ENCODE data around the gene PHACTR1. TPM values are rescaled to one million over a fixed set of nuclear protein-coding genes. Genes with fewer than 3 reads are reported as not detected.

The PHACTR1 gene
- total RNA-seq, 1 donor from 2014 or later = 4.3 TPM

GRCh38 chr6:13063300-13063918, 346.8 kb downstream of the PHACTR1 start:
- intact Hi-C loops (cut with micrococcal nuclease) = no loop called here

GRCh38 chr6:13065581-13065980, 349.0 kb downstream of the PHACTR1 start:
- intact Hi-C loops (cut with micrococcal nuclease) = no loop called here

DNA sequence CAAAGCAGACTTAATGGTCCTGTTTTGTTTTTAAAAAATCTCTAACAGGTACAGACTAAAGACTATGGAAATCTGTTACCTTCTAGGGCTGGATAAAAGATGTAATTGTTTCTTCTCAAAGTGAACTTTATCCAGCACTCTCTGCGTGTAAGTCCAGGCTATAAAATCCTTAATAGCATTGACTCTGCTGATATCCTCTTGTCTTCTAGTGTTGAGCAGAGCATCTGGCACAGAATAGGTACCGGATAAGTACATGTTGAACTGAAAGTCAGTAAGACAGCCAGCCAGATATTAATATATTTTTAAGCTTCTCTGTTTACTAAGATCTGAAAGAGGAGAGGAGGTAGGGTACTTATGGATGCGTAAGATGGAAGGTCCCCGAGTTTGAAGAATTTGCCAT, 349.5 kb downstream of the PHACTR1 start:
- intact Hi-C loops (cut with micrococcal nuclease) = no loop called here

DNA sequence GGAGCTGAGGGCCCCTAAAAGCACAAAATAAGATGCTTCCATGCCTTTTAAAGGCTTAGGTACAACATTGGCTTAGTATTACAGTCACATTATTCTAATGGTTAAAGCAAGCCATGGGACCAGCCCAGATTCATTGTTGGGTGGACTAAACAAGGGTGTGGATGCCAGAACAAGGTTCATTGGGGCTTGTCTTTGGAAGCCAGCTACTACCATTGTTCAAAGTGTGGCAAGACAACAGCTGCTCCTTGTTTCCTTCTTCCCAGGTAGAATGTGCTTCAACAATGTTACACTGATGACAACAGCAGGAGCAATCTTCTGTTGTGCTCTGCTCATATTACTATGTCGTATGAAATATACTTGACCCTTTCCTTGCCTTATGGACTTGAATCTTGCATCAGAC, 350.3 kb downstream of the PHACTR1 start:
- intact Hi-C loops (cut with micrococcal nuclease) = no loop called here

DNA sequence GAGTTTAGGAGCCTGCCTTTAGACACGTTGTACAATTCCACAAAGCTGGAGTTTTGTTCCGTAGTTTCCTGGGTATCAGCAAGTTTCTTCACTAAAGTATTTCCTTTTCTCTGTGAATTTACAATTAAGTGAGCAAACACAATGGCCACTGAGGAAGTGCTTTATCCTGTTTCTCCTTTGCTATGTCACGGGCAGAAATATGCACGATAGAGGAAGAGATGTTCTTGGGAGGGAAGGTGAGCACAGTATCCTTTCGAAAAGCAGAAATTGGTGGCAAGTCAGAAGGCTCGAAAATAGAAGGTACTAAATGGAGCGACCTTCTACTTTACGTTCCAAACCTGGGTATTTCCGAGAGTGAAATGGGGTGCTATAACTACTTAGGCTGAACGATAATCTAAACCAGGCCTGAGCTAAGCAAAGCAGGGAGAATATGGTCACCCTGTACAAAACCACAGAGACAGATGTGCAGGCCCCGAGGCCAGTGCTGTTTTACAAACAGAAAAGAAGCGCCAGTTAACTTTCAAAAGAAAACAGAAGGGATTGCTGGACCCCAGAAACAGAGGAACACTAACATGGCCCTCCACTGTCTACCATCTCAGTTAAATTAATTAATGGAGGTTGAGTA, 352.1 kb downstream of the PHACTR1 start:
- intact Hi-C loops (cut with micrococcal nuclease) = no loop called here

DNA sequence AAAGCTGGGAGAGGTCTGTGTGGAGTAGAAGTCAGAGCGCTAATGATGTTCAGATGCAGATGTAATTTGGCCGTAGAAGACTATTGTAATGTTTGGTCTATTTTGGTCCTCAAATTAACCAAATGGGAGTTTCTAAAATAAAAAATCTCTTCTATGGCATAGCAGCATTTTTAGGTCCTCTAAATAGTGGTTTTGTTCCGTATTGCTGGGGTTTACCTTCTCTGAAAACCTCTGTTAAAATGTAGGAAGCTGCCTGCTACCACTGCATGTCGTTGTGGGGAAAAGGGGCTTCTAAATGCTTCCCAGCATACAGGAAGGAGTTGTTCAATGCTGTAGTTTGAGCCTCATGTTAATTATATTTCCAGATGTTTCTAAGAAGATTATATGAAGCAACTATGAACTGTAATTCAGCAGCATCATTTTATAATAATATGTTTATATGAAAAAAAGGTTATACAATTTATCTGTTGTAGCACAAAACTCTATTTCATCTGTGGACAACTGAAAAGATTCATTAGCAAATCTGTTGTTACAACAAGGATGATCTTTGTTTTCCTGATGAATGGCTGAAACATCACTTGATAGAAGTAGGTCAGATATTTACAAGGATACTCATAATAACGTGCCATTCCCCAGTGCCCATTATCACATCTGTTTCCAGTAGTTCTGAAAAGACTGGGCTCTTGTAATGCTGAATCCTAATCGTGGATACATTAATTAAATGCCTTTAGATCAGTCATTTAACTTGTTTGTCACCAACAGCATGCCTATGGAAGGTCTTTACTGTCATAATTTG, 355.2 kb downstream of the PHACTR1 start:
- intact Hi-C loops (cut with micrococcal nuclease) = no loop called here

DNA sequence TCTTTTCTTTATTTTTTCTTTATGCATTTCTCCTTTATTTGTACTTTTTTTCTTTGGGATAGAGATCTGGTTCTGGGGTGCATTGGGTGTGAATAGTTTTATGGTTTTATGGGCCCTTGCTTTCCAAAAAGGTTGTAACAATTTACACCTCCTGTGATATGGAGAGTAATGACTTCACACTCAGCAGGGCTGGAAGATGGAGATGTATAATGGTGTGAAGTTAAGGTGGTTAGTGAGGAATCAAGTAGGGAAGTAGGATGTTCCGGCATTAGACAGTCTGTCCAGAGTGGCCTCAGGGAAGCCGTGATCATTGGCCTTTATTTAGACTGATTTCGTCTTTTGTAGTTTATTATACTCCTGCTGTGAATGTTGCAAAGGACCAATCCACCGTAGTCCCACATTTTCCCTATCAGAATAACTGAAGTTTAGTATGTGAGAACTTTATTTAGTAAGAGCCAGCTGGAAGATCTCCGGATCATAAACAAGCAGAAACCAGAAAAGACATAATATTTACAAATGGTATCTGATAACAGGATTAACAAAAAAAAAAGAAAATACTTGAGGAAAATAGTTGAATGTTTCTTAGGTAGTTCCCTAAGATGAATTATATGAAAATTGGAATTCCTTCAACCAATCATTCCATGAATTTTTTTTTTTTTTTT, 356.2 kb downstream of the PHACTR1 start:
- intact Hi-C loops (cut with micrococcal nuclease) = no loop called here

- intact Hi-C loops (cut with micrococcal nuclease) = no loop called here
Measured at GRCh38 chr6:13074415-13075140, 358.0 kb downstream of the PHACTR1 start.

DNA sequence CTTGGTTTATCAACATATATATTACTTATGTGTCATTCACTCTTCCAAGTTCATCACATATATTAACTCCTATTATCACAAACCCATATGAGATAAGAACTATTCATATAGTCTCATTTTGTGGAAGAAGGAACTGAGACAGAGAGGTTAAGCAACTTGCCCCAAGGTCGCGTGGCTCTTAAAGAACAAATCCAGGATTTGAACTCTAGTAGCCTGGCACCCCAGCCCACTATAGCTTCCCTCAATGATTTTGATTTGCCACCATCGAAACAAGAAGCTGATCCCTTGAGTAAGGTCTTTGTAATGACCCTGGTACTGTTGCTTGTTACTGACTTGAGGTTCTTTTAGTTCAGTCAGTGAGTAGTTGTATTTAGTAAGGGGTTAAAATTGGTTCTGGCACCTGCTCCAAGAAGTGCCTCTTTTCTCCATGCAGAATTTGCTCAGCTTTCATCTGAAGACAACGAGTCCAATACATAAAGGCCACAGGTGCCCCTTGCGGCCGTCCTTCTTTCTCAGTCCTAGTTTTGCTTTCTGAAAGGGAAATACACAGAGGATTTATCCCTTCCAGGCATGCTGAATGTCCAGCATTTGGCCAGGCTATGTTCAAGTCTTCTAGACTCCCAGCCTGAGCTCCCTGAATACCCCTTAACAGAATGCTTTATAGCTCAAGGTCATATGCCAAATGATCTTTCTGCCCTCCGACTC, 358.7 kb downstream of the PHACTR1 start:
- intact Hi-C loops (cut with micrococcal nuclease) = no loop called here

- intact Hi-C loops (cut with micrococcal nuclease) = no loop called here
Measured at GRCh38 chr6:13076575-13076974, 360.0 kb downstream of the PHACTR1 start.

GRCh38 chr6:13077117-13077516, 360.6 kb downstream of the PHACTR1 start:
- intact Hi-C loops (cut with micrococcal nuclease) = no loop called here

- intact Hi-C loops (cut with micrococcal nuclease) = no loop called here
Measured at GRCh38 chr6:13079096-13079723, 362.6 kb downstream of the PHACTR1 start.

- intact Hi-C loops (cut with micrococcal nuclease) = no loop called here
Measured at GRCh38 chr6:13080462-13081188, 364.1 kb downstream of the PHACTR1 start.

DNA sequence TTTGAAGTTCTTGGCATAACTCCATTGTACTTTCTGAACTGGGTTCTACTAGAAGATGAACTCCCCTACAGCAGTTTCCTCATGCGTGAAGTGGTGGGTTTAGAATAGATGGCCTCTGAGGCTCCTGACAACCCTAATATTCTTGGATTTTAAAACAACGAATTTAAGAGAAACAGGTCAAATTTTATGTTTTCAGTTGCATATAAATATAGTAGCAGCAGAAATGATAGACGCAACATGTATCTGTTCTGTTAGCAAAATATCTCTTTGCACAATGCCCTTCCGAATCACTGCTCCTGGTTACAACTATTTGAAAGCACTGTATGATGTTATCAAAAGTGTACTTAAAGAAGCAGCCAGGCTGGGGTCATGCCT, 364.6 kb downstream of the PHACTR1 start:
- intact Hi-C loops (cut with micrococcal nuclease) = no loop called here

DNA sequence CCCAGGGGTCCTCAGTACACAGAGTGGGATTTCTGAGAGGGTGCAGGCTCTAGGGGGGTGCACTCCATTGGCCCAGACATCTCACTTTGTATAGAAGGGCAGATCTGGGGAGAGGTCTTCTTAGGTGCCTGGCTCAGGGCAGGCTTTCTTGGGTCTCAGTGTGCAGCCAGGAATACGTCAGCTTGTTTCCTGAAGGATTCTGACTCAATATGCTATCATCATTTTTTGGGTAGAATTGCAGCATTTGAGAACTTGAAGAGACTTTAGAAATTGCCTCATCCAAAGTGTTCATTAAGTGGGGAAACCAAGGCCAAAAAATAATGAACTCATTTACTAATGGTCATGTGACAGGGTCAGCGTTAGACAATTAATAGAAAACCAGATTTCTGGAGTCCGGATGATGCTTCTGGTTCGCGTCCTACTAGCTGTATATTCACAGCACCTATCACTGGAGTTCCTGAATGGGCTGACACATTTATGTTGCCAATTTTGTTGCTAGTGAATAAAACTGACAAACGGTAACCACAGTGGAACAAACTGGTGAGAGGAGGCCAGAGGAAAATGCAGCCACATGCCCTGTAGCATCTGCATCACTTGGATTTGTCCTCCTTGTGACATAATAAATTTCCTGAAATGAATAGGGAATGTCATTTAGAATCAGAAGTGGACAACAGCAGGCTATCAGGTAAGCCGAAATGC, 372.9 kb downstream of the PHACTR1 start:
- intact Hi-C loops (cut with micrococcal nuclease) = no loop called here

- intact Hi-C loops (cut with micrococcal nuclease) = no loop called here
Measured at GRCh38 chr6:13091192-13091591, 374.6 kb downstream of the PHACTR1 start.

GRCh38 chr6:13094781-13095425, 378.3 kb downstream of the PHACTR1 start:
- intact Hi-C loops (cut with micrococcal nuclease) = no loop called here

DNA sequence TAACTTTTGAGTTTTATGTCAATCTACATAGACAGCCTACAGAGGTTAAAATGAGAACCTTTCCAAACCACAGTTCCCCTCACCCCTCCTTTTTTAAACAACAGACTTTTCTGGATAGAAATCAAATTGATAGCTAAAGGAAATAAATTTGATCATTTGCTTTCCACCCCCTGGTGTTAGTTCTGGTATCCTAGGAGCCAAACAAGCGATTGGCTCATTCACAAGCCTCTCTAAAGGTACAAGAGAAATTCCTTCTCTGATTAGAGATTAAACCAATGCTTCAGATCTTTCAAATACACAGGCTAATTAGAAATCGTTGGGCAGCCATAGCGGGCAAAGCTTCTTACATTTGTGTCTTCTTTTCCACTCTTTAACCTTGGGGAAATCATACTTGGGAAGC, 379.5 kb downstream of the PHACTR1 start:
- intact Hi-C loops (cut with micrococcal nuclease) = no loop called here

GRCh38 chr6:13097454-13097853, 380.9 kb downstream of the PHACTR1 start:
- intact Hi-C loops (cut with micrococcal nuclease) = no loop called here
